Type B pancreatic cell (in vitro differentiated cells): Measurements from ENCODE around the gene ICOS. TPM values are rescaled to one million over a fixed set of nuclear protein-coding genes. Genes with fewer than 3 reads are reported as not detected.

Source experiments
- DNase-seq: peaks from one replicate; pipeline ENCODE4 v3.0.0; 2021; ENCODE audit warnings: mixed read lengths; ENCODE audit not compliant: unreplicated experiment; ENCODE audit errors: extremely low spot score
- H3K27ac Mint-ChIP-seq: 2 replicates; pipeline ENCODE4 v1.8.0; 2021; ENCODE audit warnings: mild to moderate bottlenecking, mixed read lengths
- H3K27me3 Mint-ChIP-seq: 2 replicates; pipeline ENCODE4 v1.8.0; 2021; ENCODE audit warnings: mixed read lengths
- H3K36me3 Mint-ChIP-seq: 2 replicates; pipeline ENCODE4 v1.8.0; 2021; ENCODE audit warnings: mixed read lengths
- H3K4me1 Mint-ChIP-seq: one replicate; pipeline ENCODE4 v1.8.0; 2021; ENCODE audit warnings: mixed read lengths; ENCODE audit not compliant: unreplicated experiment
- H3K4me3 Mint-ChIP-seq: 2 replicates; pipeline ENCODE4 v1.8.0; 2021; ENCODE audit warnings: mild to moderate bottlenecking, mixed read lengths
- H3K9me3 Mint-ChIP-seq: 2 replicates; pipeline ENCODE4 v1.8.0; 2021; ENCODE audit warnings: mixed read lengths
- total RNA-seq: library from RNA; stranded (reverse); gene quantifications from 2 replicates; pipeline ENCODE4 v1.2.1, GENCODE V29; 2021; ENCODE audit warnings: low replicate concordance
- TF ChIP-seq, protein P1 (sequence below): fragments of 200-600 bp; sonication (generic); conservative IDR thresholded peaks from 2 replicates; pipeline ENCODE4 v1.5.0; 2021; ENCODE audit warnings: antibody characterized with exemption, mild to moderate bottlenecking

Gene ICOS
- total RNA-seq, 1 donor from 2014 or later = not detected

DNA sequence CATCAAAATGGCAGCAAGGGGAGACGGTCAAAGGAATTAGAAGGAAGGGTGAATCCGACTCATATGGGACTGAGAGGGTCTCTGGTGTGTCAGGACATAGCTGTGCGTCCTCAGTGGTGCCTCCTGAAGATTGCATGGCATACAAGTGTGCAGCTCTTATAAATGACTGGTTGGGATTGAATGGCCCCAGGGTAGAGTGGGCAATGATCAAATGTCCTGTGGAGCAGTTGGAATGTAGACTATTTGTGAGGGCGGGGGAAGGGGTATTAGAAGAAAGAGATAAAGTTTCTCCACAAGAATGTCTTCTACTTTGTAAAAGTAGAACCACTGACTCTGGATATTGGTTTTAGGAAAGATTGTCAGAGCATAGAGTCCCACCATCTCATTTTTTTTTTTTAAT is 44.4 kb upstream of the ICOS start:
- TF ChIP-seq, protein P1, sequence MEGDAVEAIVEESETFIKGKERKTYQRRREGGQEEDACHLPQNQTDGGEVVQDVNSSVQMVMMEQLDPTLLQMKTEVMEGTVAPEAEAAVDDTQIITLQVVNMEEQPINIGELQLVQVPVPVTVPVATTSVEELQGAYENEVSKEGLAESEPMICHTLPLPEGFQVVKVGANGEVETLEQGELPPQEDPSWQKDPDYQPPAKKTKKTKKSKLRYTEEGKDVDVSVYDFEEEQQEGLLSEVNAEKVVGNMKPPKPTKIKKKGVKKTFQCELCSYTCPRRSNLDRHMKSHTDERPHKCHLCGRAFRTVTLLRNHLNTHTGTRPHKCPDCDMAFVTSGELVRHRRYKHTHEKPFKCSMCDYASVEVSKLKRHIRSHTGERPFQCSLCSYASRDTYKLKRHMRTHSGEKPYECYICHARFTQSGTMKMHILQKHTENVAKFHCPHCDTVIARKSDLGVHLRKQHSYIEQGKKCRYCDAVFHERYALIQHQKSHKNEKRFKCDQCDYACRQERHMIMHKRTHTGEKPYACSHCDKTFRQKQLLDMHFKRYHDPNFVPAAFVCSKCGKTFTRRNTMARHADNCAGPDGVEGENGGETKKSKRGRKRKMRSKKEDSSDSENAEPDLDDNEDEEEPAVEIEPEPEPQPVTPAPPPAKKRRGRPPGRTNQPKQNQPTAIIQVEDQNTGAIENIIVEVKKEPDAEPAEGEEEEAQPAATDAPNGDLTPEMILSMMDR = no peak
- H3K27me3 Mint-ChIP-seq = no peaks in the 10 kb centered on the region
- H3K27ac Mint-ChIP-seq = no peak overlapping the region
- H3K4me1 Mint-ChIP-seq = peaks cover 4% of the 10 kb centered on the region
- no peak overlapping the region for H3K4me3 Mint-ChIP-seq
- H3K36me3 Mint-ChIP-seq = no peaks in the 10 kb centered on the region
- DNase-seq = no peak
- peaks cover 4% of the 10 kb centered on the region for H3K9me3 Mint-ChIP-seq

DNA sequence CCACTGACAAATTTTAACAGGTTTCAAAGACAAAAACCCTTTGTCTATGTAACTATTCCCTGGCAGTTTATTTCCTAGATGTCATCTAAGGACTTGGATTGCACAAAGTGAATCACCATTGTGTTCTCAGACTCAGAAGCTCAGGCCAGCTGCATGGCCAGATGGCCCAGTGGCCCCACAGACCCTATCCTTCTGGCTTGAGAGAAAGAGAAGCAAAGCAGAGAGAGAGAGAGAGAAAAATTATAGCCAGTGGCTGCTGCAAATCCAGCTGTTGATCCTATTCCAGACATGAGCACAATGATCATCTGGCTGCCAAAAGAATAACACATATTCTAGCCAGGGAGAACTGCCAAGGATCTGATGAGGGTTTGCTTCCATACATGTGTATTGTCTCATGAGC is 43.2 kb upstream of the ICOS start:
- peaks cover 4% of the 10 kb centered on the region for H3K9me3 Mint-ChIP-seq
- H3K27ac Mint-ChIP-seq = no peak overlapping the region
- H3K4me3 Mint-ChIP-seq = no peak overlapping the region
- DNase-seq = no peak
- peaks cover 4% of the 10 kb centered on the region for H3K4me1 Mint-ChIP-seq
- H3K36me3 Mint-ChIP-seq = no peaks in the 10 kb centered on the region
- H3K27me3 Mint-ChIP-seq = no peaks in the 10 kb centered on the region
- TF ChIP-seq, protein P1 = no peak

DNA sequence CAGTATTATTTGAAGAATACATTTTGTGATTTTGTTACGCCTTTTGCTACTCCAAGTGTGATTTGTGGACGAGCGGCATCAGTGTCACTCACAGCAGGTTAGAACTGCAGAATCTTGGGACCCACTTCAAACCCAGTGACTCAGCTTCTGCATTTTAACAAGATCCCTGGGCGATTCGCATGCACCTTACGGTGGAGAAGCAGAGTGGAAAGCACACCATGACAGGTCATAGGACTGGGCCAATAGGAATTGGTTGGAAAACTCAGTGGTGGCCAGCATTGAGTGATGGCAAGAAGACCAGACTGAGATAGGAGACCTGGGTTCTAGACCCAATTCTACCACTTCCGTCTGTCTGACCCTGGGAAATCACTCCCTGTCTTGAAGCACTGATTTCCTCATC is 42.7 kb upstream of the ICOS start:
- DNase-seq = no peak
- H3K36me3 Mint-ChIP-seq = no peaks in the 10 kb centered on the region
- peaks cover 4% of the 10 kb centered on the region for H3K9me3 Mint-ChIP-seq
- no peak overlapping the region for H3K4me3 Mint-ChIP-seq
- H3K4me1 Mint-ChIP-seq = peaks cover 4% of the 10 kb centered on the region
- H3K27me3 Mint-ChIP-seq = no peaks in the 10 kb centered on the region
- H3K27ac Mint-ChIP-seq = no peak overlapping the region
- TF ChIP-seq, protein P1 = no peak

DNA sequence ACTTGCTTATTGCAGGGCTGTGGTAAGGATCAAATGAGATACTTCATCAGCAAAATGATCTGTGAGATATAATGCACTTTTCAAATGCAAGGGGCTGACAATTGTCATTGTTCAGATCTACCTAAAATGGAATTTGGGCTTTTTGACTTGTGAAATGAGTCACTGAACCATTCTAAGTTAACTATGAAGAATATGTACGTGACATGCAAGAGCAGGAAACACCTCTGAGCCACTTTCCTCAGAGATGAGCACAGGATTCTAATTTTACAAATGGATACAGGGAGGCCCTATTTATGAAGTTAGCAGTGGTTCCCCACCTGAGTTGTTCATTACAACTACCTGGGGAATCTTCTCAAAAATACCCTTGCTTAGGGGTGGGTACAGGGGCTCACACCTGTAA is 42.3 kb upstream of the ICOS start:
- H3K4me3 Mint-ChIP-seq = no peak overlapping the region

DNA sequence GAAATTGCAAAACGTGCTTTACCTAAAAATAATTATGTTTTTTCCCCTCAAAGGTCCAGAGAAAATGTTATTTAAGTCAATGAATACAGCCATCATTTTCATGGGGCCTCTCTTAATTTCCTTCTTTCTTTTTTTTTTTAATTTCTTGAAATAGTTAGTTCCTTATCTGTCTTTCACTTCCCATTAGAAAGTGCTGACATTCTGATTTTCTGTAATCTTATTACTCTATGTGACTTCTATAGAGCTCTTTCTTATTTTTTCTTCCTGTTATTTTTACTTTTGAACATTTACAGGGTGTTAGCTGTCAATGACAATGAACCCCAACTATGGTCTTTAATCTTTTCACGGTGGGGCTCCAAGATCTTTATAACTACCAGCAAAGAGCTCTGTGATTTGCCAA is 39.0 kb upstream of the ICOS start:
- Mint-ChIP-seq H3K9me3 (peaks cover 8% of the 10 kb centered on the region), H3K36me3 (no peaks in the 10 kb centered on the region), H3K27ac (no peak overlapping the region), H3K27me3 (no peaks in the 10 kb centered on the region), H3K4me3 (no peak overlapping the region), H3K4me1 (no peaks in the 10 kb centered on the region)
- no peak for DNase-seq
- TF ChIP-seq, protein P1 = no peak

More for the DNA sequence above, 42.3 kb upstream of the ICOS start:
- Mint-ChIP-seq H3K27me3 (no peaks in the 10 kb centered on the region), H3K4me1 (peaks cover 4% of the 10 kb centered on the region), H3K9me3 (peaks cover 4% of the 10 kb centered on the region), H3K27ac (no peak overlapping the region), H3K36me3 (no peaks in the 10 kb centered on the region)
- no peak for DNase-seq
- TF ChIP-seq, protein P1 = no peak

DNA sequence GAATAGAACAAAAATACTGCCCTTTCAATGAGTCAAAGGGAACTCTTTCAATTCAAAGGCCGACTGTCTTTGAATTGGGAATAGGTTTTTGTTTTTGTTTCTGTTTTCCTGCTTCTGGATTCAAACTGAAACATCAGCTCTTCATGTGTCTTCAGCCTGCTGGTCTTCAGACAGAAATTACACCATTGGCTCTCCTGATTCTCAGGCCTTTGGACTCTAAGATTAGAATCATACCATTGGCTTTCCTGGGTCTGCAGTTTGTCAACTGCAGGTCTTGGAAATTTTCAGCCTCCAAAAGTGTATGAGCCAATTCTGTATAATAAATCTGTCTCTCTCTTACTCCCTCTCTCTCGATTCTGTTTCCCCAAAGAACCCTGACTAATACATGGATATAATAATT is 37.9 kb upstream of the ICOS start:
- TF ChIP-seq, protein P1 = no peak
- no peaks in the 10 kb centered on the region for H3K27me3 Mint-ChIP-seq
- no peak for DNase-seq
- H3K9me3 Mint-ChIP-seq = peaks cover 8% of the 10 kb centered on the region
- H3K27ac Mint-ChIP-seq = no peak overlapping the region
- H3K4me3 Mint-ChIP-seq = no peak overlapping the region
- H3K36me3 Mint-ChIP-seq = no peaks in the 10 kb centered on the region
- H3K4me1 Mint-ChIP-seq = no peaks in the 10 kb centered on the region
